ENCODE measurements around the gene MAP2K6.
A peak's percentile ranks its signal among the peaks of the same experiment; 100 is the strongest.

MAP2K6 gene

DNA sequence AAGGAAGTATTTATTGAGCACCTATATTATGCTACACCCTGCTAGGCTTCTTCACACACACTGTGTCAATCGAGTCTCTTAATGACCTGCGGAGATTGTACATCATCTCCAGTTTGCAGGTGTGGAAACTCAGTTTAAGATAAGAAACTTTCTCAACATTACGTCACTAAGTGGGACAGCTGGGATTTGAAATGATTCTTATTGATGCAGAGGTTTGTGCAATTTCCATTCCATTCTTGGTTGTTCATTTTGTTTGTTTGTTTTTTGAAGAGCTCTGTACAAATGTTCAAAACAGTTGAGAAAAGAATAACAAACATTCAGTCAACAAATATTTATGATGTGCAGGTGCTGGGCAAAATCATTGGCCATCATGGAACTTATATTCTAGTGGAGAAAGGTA lies 84.8 kb downstream of the MAP2K6 start:
- H3K9me3 Mint-ChIP-seq: no peaks in the 10 kb centered on the region
- no peak for TF ChIP-seq CTCF (IDR thresholded peaks at IDR 0.05; ENCODE audit: unreplicated experiment in 3 of 3)
- no peaks in the 10 kb centered on the region for H3K27me3 Mint-ChIP-seq (ENCODE audit: low read depth)
- peaks cover 33% of the 10 kb centered on the region for H3K4me1 Mint-ChIP-seq
- H3K36me3 Mint-ChIP-seq (ENCODE audit: low read depth): no peaks in the 10 kb centered on the region
- no peak overlapping the region for H3K4me3 Mint-ChIP-seq
- H3K27ac Mint-ChIP-seq: peak overlapping the region in 1 of 3 experiments; percentile 14

DNA sequence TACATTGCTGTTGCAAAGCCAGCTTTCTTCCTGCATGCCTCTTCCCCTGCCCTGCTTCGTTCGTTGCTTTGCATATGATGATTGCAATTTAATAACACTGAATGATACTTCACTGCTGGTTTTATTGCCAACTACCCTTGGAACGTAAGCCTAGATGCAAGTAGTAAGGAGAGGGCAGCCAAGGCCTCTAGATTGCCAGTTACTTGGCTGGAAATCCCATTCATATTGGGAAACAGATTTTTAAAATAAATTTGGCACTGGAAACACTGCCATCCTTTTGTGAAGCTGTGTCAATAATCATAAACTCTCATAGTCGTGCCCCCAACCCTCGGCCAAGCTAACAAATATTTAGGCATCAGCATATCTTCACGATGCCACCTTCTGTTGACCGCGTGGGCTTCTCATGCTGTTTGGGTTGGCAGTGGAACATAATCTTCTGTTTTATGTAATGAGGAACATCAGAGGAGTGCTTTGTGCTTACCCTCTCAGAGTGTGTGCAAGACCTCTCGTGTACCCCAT lies 86.5 kb downstream of the MAP2K6 start:
- peaks cover 33% of the 10 kb centered on the region for H3K4me1 Mint-ChIP-seq
- TF ChIP-seq CTCF (IDR thresholded peaks at IDR 0.05; ENCODE audit: unreplicated experiment in 3 of 3): no peak
- peaks cover 4% of the 10 kb centered on the region for H3K36me3 Mint-ChIP-seq (ENCODE audit: low read depth)
- no peaks in the 10 kb centered on the region for H3K27me3 Mint-ChIP-seq (ENCODE audit: low read depth)
- H3K4me3 Mint-ChIP-seq: no peak overlapping the region
- peak overlapping the region; percentile 86 to 92 (median 92) for H3K27ac Mint-ChIP-seq
- H3K9me3 Mint-ChIP-seq: no peaks in the 10 kb centered on the region

DNA sequence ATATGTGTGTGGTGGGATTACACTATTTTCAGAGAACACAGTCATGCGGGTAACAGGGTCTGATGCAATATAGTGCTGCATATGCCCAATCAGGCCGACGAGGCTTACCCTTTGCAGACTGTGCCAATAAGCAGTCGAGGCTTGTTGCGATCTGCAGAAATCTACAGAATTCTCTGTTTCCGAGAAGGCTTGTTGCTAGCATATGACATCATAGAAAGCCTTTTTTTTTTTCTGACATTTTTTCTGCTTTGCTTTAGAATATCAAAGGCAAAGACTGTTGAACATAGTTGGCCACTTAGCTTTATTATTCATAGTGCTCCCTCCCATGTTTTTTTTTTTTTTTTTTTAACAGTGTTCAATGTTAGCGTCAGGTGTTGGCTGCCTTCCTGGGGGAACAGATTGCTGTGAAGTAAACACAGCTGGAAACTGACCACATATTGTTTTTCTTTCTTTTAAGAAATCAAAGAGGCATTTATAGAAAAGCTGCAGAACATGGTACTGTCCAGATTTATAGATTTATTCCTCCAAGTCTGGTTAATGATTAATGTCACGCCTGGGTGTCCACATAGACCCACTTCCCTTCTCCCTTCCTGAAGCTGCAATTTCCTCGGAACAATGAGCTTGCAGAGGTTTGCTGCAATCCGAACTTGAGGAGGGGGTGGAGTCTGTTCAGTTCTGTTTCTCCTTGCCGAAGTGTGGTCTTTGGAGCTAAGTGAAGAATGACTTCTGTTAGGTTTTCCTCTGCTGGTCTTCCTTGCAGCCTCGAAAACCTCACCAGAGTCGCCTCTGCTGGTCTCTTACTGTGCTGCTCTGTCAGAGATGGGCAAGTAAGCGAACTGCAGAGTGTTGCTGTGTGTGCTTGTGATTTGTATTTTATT lies 87.3 kb downstream of the MAP2K6 start:
- H3K9me3 Mint-ChIP-seq: no peaks in the 10 kb centered on the region
- no peaks in the 10 kb centered on the region for H3K27me3 Mint-ChIP-seq (ENCODE audit: low read depth)
- H3K36me3 Mint-ChIP-seq (ENCODE audit: low read depth): peaks cover 13% of the 10 kb centered on the region
- peak overlapping the region; percentile 71 to 79 (median 76) for H3K4me3 Mint-ChIP-seq
- TF ChIP-seq CTCF (IDR thresholded peaks at IDR 0.05; ENCODE audit: unreplicated experiment in 3 of 3): no peak
- H3K4me1 Mint-ChIP-seq: peaks cover 33% of the 10 kb centered on the region
- peak overlapping the region; percentile 86 to 92 (median 92) for H3K27ac Mint-ChIP-seq

GRCh38 chr17:69503711-69504110 lies 89.2 kb downstream of the MAP2K6 start:
- peaks cover 24% of the 10 kb centered on the region for H3K36me3 Mint-ChIP-seq (ENCODE audit: low read depth)
- TF ChIP-seq CTCF (IDR thresholded peaks at IDR 0.05; ENCODE audit: unreplicated experiment in 3 of 3): no peak
- H3K4me1 Mint-ChIP-seq: peaks cover 35% of the 10 kb centered on the region
- peak overlapping the region in 1 of 3 experiments; percentile 30 for H3K27ac Mint-ChIP-seq
- no peaks in the 10 kb centered on the region for H3K27me3 Mint-ChIP-seq (ENCODE audit: low read depth)
- no peak overlapping the region for H3K4me3 Mint-ChIP-seq
- no peaks in the 10 kb centered on the region for H3K9me3 Mint-ChIP-seq

GRCh38 chr17:69505740-69506139 lies 91.2 kb downstream of the MAP2K6 start:
- no peak for TF ChIP-seq CTCF (IDR thresholded peaks at IDR 0.05; ENCODE audit: unreplicated experiment in 3 of 3)
- Mint-ChIP-seq H3K27me3 (ENCODE audit: low read depth) (no peaks in the 10 kb centered on the region), H3K4me1 (peaks cover 27% of the 10 kb centered on the region), H3K9me3 (peaks cover 4% of the 10 kb centered on the region), H3K27ac (no peak overlapping the region), H3K36me3 (ENCODE audit: low read depth) (peaks cover 39% of the 10 kb centered on the region), H3K4me3 (no peak overlapping the region)

Data from nephron (organoid).